ENCODE data around the gene CYP20A1. TPM values are rescaled to one million over a fixed set of nuclear protein-coding genes. Genes with fewer than 3 reads are reported as not detected.
A peak's percentile ranks its signal among the peaks of the same experiment; 100 is the strongest.
"Not testable (repeated sequence)": the region's sequence is repeated elsewhere in the genome, so short reads cannot be mapped to it uniquely, and the experiment has no call there.

CYP20A1 gene
- 10 to 100 TPM; 23.7 to 33.8 (median 29.7) TPM for total RNA-seq

GRCh38 chr2:203238704-203239526, at the start of gene CYP20A1:
TSS of gene CYP20A1 (plus strand) at chr2:203239018. CDS start at chr2:203239063, 45 bp downstream.
- TF ChIP-seq CTCF (IDR thresholded peaks at IDR 0.05) (peak; percentile 35 to 48 (median 43)), POLR2A (IDR thresholded peaks at IDR 0.05; ENCODE audit: low read depth) (peak; percentile 35), EP300 (IDR thresholded peaks at IDR 0.05) (no peak), POLR2AphosphoS5 (IDR thresholded peaks at IDR 0.05) (peak; percentile 76 to 92)
- Histone ChIP-seq H3K27me3 (no peaks in the 10 kb centered on the region), H3K36me3 (peaks cover 0 to 23% (median 6%) of the 10 kb centered on the region in 4 donors), H3K4me1 (peaks cover 21 to 32% (median 24%) of the 10 kb centered on the region in 4 donors), H3K4me3 (peak within 1 kb of the TSS; percentile 68 to 79 (median 73)), H3K9me3 (no peaks in the 10 kb centered on the region), H3K27ac (replicated peaks in 1 of 4) (peak within 1 kb of the TSS; percentile 94 to 97 (median 94))
- DNase-seq (ENCODE audit: extremely low spot score): peak; percentile 98
- intact Hi-C loops (cut with DNase I): no loop called here
- 0% methylated on average over 22 of the region's 80 CpGs for WGBS

GRCh38 chr2:203190547-203190946, 48.3 kb upstream of the CYP20A1 start:
- DNase-seq (ENCODE audit: extremely low spot score); H3K27me3 ChIP-seq; H3K27ac ChIP-seq (replicated peaks in 1 of 4); H3K4me3 ChIP-seq; H3K9me3 ChIP-seq; H3K4me1 ChIP-seq; intact Hi-C loops (cut with DNase I): not testable (repeated sequence)
- 100% methylated on average over 3 of the region's 17 CpGs for WGBS
- H3K36me3 ChIP-seq: peaks cover 7 to 81% (median 46%) of the 10 kb centered on the region in 4 donors

- H3K4me1 ChIP-seq; H3K27ac ChIP-seq (replicated peaks in 1 of 4); DNase-seq (ENCODE audit: extremely low spot score); H3K4me3 ChIP-seq; H3K9me3 ChIP-seq; intact Hi-C loops (cut with DNase I); H3K27me3 ChIP-seq: not testable (repeated sequence)
- 98% methylated on average over 6 of the region's 6 CpGs for WGBS
- peaks cover 2 to 81% (median 46%) of the 10 kb centered on the region in 4 donors for H3K36me3 ChIP-seq
Observed at GRCh38 chr2:203191026-203191425, 47.8 kb upstream of the CYP20A1 start.

GRCh38 chr2:203191961-203192360, 46.9 kb upstream of the CYP20A1 start:
- Histone ChIP-seq H3K9me3 (no peaks in the 10 kb centered on the region), H3K27ac (replicated peaks in 1 of 4) (no peak overlapping the region), H3K4me3 (no peak overlapping the region), H3K27me3 (no peaks in the 10 kb centered on the region), H3K4me1 (no peaks in the 10 kb centered on the region), H3K36me3 (peaks cover 2 to 76% (median 44%) of the 10 kb centered on the region in 4 donors)
- no peak for DNase-seq (ENCODE audit: extremely low spot score)
- 100% methylated on average over 3 of the region's 3 CpGs for WGBS
- no peak for TF ChIP-seq EP300 (IDR thresholded peaks at IDR 0.05)
- TF ChIP-seq POLR2AphosphoS5 (IDR thresholded peaks at IDR 0.05): no peak
- no peak for TF ChIP-seq POLR2A (IDR thresholded peaks at IDR 0.05; ENCODE audit: low read depth)
- TF ChIP-seq CTCF (IDR thresholded peaks at IDR 0.05): no peak
- intact Hi-C loops (cut with DNase I): no loop called here

- Histone ChIP-seq H3K4me1 (no peaks in the 10 kb centered on the region), H3K27ac (replicated peaks in 1 of 4) (no peak overlapping the region), H3K27me3 (no peaks in the 10 kb centered on the region), H3K36me3 (peaks cover 18 to 79% (median 60%) of the 10 kb centered on the region in 4 donors), H3K9me3 (no peaks in the 10 kb centered on the region), H3K4me3 (no peak overlapping the region)
- DNase-seq (ENCODE audit: extremely low spot score): no peak
- WGBS: 94% methylated on average over 5 of the region's 5 CpGs
- TF ChIP-seq CTCF (IDR thresholded peaks at IDR 0.05): no peak
- intact Hi-C loops (cut with DNase I): no loop called here
Observed at GRCh38 chr2:203195331-203196036, 43.3 kb upstream of the CYP20A1 start.

Measured in esophagus muscularis mucosa (tissue), 4 donors.